ENCODE data around the gene BCL2L13. TPM values are rescaled to one million over a fixed set of nuclear protein-coding genes. Genes with fewer than 3 reads are reported as not detected.
"Not testable (repeated sequence)": the region's sequence is repeated elsewhere in the genome, so short reads cannot be mapped to it uniquely, and the experiment has no call there.

BCL2L13 gene
- total and polyA plus RNA-seq, 8 donors = 13.7 to 74.1 (median 30.6) TPM

DNA sequence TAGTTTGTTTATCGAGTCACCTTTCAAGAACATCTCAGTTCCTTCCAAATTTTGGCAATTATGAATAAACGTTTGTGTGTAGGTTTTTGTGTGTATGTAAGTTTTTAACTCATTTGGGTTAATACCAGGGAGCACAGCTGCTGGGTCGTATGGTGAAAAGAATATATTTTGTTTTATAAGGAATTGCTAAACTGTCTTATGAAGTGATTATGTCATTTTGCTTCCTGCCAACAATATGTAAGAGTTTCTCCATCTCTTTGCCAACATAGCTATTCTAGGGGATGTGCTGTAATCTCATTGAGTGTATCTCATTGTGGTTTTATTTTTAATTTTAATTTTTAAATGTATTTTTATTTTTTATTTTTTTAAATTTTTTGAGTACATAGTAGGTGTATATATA is 27.3 kb downstream of the BCL2L13 start:
- TF ChIP-seq, protein P1, sequence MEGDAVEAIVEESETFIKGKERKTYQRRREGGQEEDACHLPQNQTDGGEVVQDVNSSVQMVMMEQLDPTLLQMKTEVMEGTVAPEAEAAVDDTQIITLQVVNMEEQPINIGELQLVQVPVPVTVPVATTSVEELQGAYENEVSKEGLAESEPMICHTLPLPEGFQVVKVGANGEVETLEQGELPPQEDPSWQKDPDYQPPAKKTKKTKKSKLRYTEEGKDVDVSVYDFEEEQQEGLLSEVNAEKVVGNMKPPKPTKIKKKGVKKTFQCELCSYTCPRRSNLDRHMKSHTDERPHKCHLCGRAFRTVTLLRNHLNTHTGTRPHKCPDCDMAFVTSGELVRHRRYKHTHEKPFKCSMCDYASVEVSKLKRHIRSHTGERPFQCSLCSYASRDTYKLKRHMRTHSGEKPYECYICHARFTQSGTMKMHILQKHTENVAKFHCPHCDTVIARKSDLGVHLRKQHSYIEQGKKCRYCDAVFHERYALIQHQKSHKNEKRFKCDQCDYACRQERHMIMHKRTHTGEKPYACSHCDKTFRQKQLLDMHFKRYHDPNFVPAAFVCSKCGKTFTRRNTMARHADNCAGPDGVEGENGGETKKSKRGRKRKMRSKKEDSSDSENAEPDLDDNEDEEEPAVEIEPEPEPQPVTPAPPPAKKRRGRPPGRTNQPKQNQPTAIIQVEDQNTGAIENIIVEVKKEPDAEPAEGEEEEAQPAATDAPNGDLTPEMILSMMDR (IDR thresholded peaks at IDR 0.05) = no peak
- no peak for TF ChIP-seq EP300 (IDR thresholded peaks at IDR 0.05)
- TF ChIP-seq POLR2A (IDR thresholded peaks at IDR 0.05) = no peak
- no peak for TF ChIP-seq POLR2AphosphoS5 (IDR thresholded peaks at IDR 0.05)
- WGBS, 5 donors = 68 to 81% (median 76%) methylated on average over 3 of the region's 3 CpGs
- H3K9me3 ChIP-seq = peaks cover 0 to 11% (median 0%) of the 10 kb centered on the region in 4 donors
- H3K27ac ChIP-seq = no peak overlapping the region
- peak in 1 of 2 donors; percentile 17 for DNase-seq
- intact Hi-C loops (cut with DNase I; ENCODE audit: low total_unique reads) = no loop called here
- no peak overlapping the region for H3K4me3 ChIP-seq
- H3K27me3 ChIP-seq = no peaks in the 10 kb centered on the region
- no peaks in the 10 kb centered on the region for H3K4me1 ChIP-seq
- peaks cover 22 to 66% (median 57%) of the 10 kb centered on the region in 4 donors for H3K36me3 ChIP-seq

DNA sequence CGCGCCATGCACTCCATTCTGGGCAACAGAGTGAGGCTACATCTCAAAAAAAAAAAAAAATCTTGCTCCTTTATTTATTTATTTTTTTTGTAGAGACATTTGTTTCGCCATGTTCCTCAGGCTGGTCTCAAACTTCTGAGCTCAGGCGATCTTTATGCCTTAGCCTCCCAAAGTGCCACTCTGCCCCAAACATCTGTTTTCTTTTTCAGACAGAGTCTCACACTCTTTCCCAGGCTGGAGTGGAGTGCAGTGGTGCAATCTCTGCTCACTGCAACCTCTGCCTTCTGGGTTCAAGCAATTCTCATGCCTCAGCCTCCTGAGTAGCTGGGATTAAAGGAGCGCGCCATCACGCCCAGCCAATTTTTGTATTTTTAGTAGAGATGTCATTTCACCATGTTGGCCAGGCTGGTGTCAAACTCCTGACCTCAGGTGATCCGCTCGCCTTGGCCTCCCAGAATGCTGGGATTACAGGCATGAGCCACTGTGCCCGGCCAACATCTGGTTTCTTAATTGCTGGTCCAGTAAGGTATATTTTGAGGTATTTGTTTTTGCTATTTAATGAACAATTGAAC is 33.0 kb downstream of the BCL2L13 start:
- H3K9me3 ChIP-seq; intact Hi-C loops (cut with DNase I; ENCODE audit: low total_unique reads); H3K27ac ChIP-seq; DNase-seq; H3K27me3 ChIP-seq; H3K4me3 ChIP-seq: not testable (repeated sequence)
- peaks cover 0 to 21% (median 7%) of the 10 kb centered on the region in 4 donors for H3K4me1 ChIP-seq
- WGBS, 5 donors = 95 to 99% (median 96%) methylated on average over 10 of the region's 10 CpGs
- H3K36me3 ChIP-seq = peaks cover 5 to 33% (median 20%) of the 10 kb centered on the region in 4 donors

DNA sequence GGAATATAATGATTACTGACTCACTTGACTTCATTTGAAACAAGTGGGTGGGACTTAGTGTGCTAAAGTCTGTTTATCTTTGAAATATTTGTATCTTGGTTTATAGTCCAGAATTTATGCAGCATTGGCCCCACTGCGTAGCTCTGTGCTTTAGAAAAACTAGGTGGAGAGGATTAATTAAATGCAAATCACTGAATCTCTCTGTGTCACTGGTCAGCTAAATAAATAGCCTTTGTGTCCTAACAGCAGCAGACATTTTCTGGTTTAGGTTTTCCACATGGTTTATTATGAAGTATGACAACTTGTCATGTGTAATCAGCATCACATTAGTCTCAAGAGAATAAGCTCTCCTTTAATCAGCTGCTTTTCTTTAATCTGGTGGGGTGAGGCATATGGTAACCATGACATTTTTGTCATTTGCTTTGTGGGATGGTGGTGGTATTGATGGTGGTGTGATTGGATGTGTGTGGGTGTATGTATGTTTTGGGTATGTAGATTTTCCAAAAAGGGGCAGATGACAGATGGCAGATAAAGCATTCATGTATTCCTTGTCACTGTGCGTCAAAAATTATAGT is 33.9 kb downstream of the BCL2L13 start:
- WGBS, 5 donors = 74 to 85% (median 80%) methylated on average over 2 of the region's 2 CpGs
- no peak overlapping the region for H3K27ac ChIP-seq

DNA sequence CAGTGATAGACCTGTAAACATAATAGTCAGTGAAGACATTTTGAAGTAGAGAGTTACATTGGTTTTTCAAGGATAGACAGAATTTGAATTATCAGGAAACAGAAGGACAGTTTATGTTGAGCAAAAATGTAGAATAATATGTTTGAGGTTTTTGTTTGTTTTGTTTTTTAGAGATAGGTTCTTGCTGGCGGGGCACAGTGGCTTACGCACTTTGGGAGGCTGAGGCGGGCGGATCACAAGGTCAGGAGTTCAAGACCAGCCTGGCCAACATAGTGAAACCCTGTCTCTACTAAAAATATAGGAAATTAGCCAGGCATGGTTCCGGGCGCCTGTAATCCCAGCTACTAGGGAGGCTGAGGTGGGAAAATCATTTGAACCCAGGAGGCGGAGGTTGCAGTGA is 35.6 kb downstream of the BCL2L13 start:
- Histone ChIP-seq H3K4me3 (no peak overlapping the region), H3K36me3 (peaks cover 5 to 22% (median 14%) of the 10 kb centered on the region in 4 donors), H3K27ac (no peak overlapping the region), H3K27me3 (no peaks in the 10 kb centered on the region), H3K9me3 (no peaks in the 10 kb centered on the region), H3K4me1 (peaks cover 0 to 21% (median 9%) of the 10 kb centered on the region in 4 donors)
- WGBS, 5 donors = 89 to 98% (median 95%) methylated on average over 7 of the region's 7 CpGs
- intact Hi-C loops (cut with DNase I; ENCODE audit: low total_unique reads) = no loop called here
- TF ChIP-seq POLR2A (IDR thresholded peaks at IDR 0.05) (no peak), POLR2AphosphoS5 (IDR thresholded peaks at IDR 0.05) (no peak), EP300 (IDR thresholded peaks at IDR 0.05) (no peak)
- TF ChIP-seq, protein P1 (IDR thresholded peaks at IDR 0.05) = no peak
- DNase-seq = no peak

More for the DNA sequence above, 33.9 kb downstream of the BCL2L13 start:
- TF ChIP-seq POLR2AphosphoS5 (IDR thresholded peaks at IDR 0.05) (no peak), EP300 (IDR thresholded peaks at IDR 0.05) (no peak), POLR2A (IDR thresholded peaks at IDR 0.05) (no peak)
- TF ChIP-seq, protein P1 (IDR thresholded peaks at IDR 0.05) = no peak
- H3K4me3 ChIP-seq = no peak overlapping the region
- intact Hi-C loops (cut with DNase I; ENCODE audit: low total_unique reads) = no loop called here
- no peaks in the 10 kb centered on the region for H3K9me3 ChIP-seq
- no peaks in the 10 kb centered on the region for H3K27me3 ChIP-seq
- peaks cover 5 to 24% (median 14%) of the 10 kb centered on the region in 4 donors for H3K36me3 ChIP-seq
- H3K4me1 ChIP-seq = peaks cover 0 to 21% (median 7%) of the 10 kb centered on the region in 4 donors
- peak in 1 of 2 donors; percentile 12 for DNase-seq

DNA sequence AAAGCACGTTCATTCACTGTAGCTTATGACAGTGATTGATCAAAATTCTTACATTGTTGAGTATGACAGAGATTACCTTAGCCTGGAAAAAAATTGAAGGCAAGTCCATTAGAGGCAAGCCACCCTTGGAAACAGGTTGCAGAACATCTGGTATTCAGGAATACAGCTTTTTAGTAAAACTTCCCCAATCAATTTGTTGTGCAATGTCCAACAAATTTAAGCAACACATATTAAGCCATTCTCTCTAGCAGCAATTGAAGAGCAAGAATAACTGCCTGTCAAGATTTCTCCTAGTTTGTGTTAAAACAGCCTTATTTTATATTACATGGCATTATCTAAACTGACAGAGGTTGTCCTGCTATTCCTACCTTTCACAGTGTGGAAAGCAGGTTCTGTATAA is 37.0 kb downstream of the BCL2L13 start:
- TF ChIP-seq POLR2A (IDR thresholded peaks at IDR 0.05) (no peak), POLR2AphosphoS5 (IDR thresholded peaks at IDR 0.05) (no peak), EP300 (IDR thresholded peaks at IDR 0.05) (no peak)
- TF ChIP-seq, protein P1 (IDR thresholded peaks at IDR 0.05) = no peak
- 42 to 76% (median 55%) methylated on average over 1 of the region's 1 CpG for WGBS, 5 donors

More for the DNA sequence above, 37.0 kb downstream of the BCL2L13 start:
- Histone ChIP-seq H3K27ac (no peak overlapping the region), H3K36me3 (peaks cover 3 to 14% (median 7%) of the 10 kb centered on the region in 4 donors), H3K9me3 (no peaks in the 10 kb centered on the region), H3K4me1 (peaks cover 0 to 21% (median 9%) of the 10 kb centered on the region in 4 donors), H3K27me3 (no peaks in the 10 kb centered on the region), H3K4me3 (no peak overlapping the region)
- intact Hi-C loops (cut with DNase I; ENCODE audit: low total_unique reads) = no loop called here
- no peak for DNase-seq

Data from stomach (tissue), 9 donors.